Osteoblast (primary cell): ENCODE measurements around the gene SIMC1. TPM values are rescaled to one million over a fixed set of nuclear protein-coding genes. Genes with fewer than 3 reads are reported as not detected.
"Not testable (repeated sequence)": the region's sequence is repeated elsewhere in the genome, so short reads cannot be mapped to it uniquely, and the experiment has no call there.

ENCODE experiments used
- DNase-seq: peaks from one replicate; pipeline ENCODE4 v3.0.0; 2011; ENCODE audit warnings: low spot score, mixed read lengths; ENCODE audit not compliant: insufficient read length; ENCODE audit errors: missing footprints
- H2AFZ ChIP-seq: 2 replicates; pipeline ENCODE4 v1.6.0; 2011; ENCODE audit warnings: mild to moderate bottlenecking, low read length
- H3K27ac ChIP-seq: 2 replicates; pipeline ENCODE4 v1.5.1; 2011; ENCODE audit warnings: mild to moderate bottlenecking, low read depth, low read length, moderate library complexity
- H3K27me3 ChIP-seq: 2 replicates; pipeline ENCODE4 v1.6.0; 2012; ENCODE audit warnings: mild to moderate bottlenecking, control low read depth, inconsistent platforms, low read length, moderate library complexity; ENCODE audit not compliant: insufficient read depth
- H3K36me3 ChIP-seq: 2 replicates; pipeline ENCODE4 v1.5.1; 2011; ENCODE audit warnings: mild to moderate bottlenecking, low read length, control low read depth, moderate library complexity; ENCODE audit not compliant: insufficient read depth
- H3K4me1 ChIP-seq: 2 replicates; pipeline ENCODE4 v1.5.1; 2011; ENCODE audit warnings: mild to moderate bottlenecking, low read length, control low read depth, moderate library complexity; ENCODE audit not compliant: insufficient read depth
- H3K4me2 ChIP-seq: 2 replicates; pipeline ENCODE4 v1.6.0; 2011; ENCODE audit warnings: mild to moderate bottlenecking, low read length; ENCODE audit not compliant: insufficient read depth
- H3K4me3 ChIP-seq: fragments of 200-600 bp; sonication (generic); 3 replicates; pipeline ENCODE4 v1.5.1; 2012; ENCODE audit warnings: mild to moderate bottlenecking, low read length, inconsistent platforms; ENCODE audit not compliant: insufficient read depth
- H3K79me2 ChIP-seq: 2 replicates; pipeline ENCODE4 v1.6.0; 2012; ENCODE audit warnings: mild to moderate bottlenecking, low read length, control low read depth, inconsistent platforms; ENCODE audit not compliant: insufficient read depth
- H3K9me3 ChIP-seq: 2 replicates; pipeline ENCODE4 v1.5.1; 2011; ENCODE audit warnings: low read depth, low read length, control low read depth
- H4K20me1 ChIP-seq: 2 replicates; pipeline ENCODE4 v1.6.0; 2012; ENCODE audit warnings: mild to moderate bottlenecking, low read length, control low read depth; ENCODE audit not compliant: insufficient read depth
- total RNA-seq: library from RNA; depleted of rRNA; stranded (reverse); fragments of >200 nt; gene quantifications from 2 replicates; pipeline ENCODE4 v1.2.3, GENCODE V29; 2012

Gene SIMC1
- total RNA-seq, 1 donor: 5.1 TPM

DNA sequence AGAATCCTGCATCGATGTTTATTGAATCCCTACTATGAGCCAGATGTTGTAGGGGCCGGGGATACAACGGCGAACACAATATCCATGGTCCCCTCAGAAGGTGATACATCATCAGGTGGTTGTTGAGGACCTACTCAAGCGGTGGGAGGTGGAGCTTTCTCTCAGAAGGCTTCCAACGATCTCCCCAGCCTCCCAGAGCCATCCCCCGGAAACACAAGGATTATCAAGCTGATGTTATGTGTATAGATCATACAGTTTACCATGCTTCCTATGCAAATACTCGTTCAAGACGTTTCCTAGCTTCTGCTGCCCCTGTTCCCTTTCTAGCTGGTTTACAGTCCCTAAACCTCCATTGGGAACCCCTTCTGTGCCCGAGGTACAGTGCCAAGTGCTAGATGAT lies 1.1 kb downstream of the SIMC1 start:
- not testable (repeated sequence) for H3K4me1 ChIP-seq, H4K20me1 ChIP-seq

DNA sequence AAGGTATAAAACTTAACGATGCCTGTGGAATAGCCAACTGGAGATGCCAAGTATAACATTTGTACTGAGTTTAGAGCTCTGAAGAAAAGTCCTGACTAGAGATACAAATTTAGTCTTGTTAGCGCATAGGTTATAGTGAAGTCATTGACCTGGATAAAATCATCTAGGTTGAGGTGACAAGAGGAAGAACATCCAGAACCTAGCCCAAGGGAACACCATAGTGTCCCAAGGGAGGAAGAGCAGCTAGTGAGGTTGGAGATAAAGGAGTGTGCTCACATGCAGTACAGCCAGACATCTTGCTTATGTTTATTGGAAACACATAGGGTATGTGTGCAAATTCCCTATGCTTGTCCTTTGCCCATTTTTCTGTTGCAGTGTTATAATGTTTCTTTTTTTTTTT lies 6.1 kb downstream of the SIMC1 start:
- H3K79me2 ChIP-seq, H3K9me3 ChIP-seq, H2AFZ ChIP-seq, H4K20me1 ChIP-seq, H3K27me3 ChIP-seq, H3K4me3 ChIP-seq, H3K36me3 ChIP-seq, H3K4me2 ChIP-seq, H3K4me1 ChIP-seq, DNase-seq, H3K27ac ChIP-seq: not testable (repeated sequence)

More for the DNA sequence above, 1.1 kb downstream of the SIMC1 start:
- not testable (repeated sequence) for H3K9me3 ChIP-seq, H3K27me3 ChIP-seq, H3K27ac ChIP-seq, H3K4me2 ChIP-seq, H3K36me3 ChIP-seq, H3K4me3 ChIP-seq, H2AFZ ChIP-seq, H3K79me2 ChIP-seq, DNase-seq

DNA sequence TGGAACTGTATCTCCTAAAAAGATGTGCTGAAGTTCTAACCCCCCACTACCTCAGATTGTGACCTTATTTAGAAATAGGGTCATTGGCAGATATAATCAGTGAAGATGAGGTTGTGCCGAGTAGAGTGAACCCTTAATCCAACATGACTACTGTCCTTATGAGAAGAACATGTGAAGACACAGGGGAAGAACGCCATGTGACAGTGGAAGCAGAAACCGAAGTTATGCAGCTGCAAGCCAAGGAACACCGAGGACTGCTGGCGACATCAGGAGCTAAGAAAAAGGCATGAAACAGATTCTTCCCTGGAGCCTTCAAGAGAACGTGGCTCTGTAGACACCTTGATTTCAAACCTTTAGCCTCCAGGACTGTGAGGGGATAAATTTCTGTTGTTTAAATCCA lies 6.8 kb downstream of the SIMC1 start:
- H3K4me3 ChIP-seq, H3K27me3 ChIP-seq, H3K4me2 ChIP-seq, H3K27ac ChIP-seq, H2AFZ ChIP-seq, H3K9me3 ChIP-seq, DNase-seq, H3K79me2 ChIP-seq, H3K4me1 ChIP-seq, H3K36me3 ChIP-seq, H4K20me1 ChIP-seq: not testable (repeated sequence)

DNA sequence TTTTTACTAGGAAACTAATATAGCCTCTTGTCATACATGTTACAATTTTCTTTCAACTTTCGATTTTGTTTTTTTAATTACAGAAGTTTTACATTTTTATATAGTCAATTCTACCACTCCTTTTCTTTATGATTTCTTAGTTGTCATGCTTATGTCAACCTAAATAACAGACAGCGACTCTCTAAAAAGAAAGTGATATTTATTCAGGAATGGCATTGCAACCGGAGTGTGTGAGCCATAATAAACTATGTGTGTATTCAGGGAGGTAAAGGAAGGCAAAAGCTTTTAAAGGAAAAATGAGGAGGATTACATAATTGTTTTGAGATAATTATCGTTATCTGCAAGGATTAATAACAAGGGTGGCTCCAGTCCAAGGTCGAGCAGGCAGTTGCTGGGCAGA lies 7.3 kb downstream of the SIMC1 start:
- not testable (repeated sequence) for H4K20me1 ChIP-seq, H3K4me2 ChIP-seq, DNase-seq, H3K27ac ChIP-seq, H3K9me3 ChIP-seq, H3K4me3 ChIP-seq, H3K79me2 ChIP-seq, H2AFZ ChIP-seq, H3K27me3 ChIP-seq, H3K4me1 ChIP-seq, H3K36me3 ChIP-seq

DNA sequence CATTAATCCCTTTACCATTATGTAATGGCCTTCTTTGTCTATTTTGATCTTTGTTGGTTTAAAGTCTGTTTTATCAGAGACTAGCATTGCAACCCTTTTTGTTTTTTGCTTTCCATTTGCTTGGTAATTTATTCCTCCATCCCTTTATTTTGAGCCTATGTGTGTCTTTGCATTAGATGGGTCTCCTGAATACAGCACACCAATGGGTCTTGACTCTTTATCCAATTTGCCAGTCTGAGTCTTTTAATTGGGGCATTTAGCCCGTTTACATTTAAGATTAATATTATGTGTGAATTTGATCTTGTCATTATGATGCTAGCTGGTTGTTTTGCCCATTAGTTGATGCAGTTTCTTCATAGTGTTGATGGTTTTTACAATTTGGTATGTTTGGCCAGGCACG lies 12.5 kb downstream of the SIMC1 start:
- not testable (repeated sequence) for H2AFZ ChIP-seq, DNase-seq, H3K36me3 ChIP-seq, H3K9me3 ChIP-seq, H3K27me3 ChIP-seq, H4K20me1 ChIP-seq, H3K79me2 ChIP-seq, H3K4me2 ChIP-seq, H3K4me1 ChIP-seq, H3K27ac ChIP-seq, H3K4me3 ChIP-seq

DNA sequence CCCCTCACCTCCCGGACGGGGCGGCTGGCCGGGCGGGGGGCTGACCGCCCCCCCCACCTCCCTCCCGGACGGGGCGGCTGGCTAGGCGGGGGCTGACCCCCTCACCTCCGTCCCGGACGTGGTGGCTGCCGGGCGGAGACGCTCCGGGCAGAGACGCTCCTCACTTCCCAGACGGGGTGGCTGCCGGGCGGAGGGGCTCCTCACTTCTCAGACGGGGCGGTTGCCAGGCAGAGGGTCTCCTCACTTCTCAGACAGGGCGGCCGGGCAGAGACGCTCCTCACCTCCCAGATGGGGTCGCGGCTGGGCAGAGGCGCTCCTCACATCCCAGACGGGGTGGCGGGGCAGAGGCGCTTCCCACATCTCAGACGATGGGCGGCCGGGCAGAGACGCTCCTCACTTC lies 13.9 kb downstream of the SIMC1 start:
- not testable (repeated sequence) for H3K36me3 ChIP-seq, H3K4me2 ChIP-seq, H3K4me3 ChIP-seq, H2AFZ ChIP-seq, H3K4me1 ChIP-seq, H3K27me3 ChIP-seq, H3K9me3 ChIP-seq, H3K79me2 ChIP-seq, H3K27ac ChIP-seq, H4K20me1 ChIP-seq, DNase-seq

DNA sequence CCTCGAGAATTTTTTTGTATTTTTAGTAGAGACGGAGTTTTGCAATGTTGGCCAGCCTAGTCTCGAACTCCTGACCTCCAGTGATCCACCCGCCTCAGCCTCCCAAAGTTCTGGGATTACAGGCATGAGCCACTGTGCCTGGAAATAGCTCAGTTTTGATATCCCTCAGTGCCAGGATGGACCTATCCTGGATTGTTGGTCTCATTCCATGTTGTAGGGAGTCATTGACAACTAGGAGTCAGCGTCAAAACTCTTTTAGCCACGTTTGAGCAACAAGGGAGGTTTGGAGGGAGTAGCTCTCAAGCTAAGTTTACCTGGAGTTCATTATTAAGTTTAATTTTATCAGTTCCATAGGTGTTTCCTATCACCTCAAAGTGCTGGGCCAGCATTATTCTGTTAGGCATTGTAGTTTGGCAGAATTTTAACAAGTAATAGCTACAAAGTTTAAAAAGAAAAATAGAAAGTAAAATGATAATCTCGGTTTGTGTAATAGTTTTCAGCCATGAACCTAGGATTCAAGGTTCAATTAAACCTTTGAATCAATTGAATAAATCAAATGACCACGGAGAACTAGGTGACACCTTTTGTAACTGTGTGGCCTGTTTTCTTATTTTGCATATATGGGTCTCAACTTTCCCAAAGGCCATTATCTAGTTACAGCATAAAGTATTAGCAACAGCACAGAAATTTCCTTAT lies 15.3 kb downstream of the SIMC1 start:
- not testable (repeated sequence) for H3K4me3 ChIP-seq, H3K27me3 ChIP-seq, H3K9me3 ChIP-seq, H2AFZ ChIP-seq, H4K20me1 ChIP-seq, DNase-seq, H3K4me1 ChIP-seq, H3K27ac ChIP-seq, H3K4me2 ChIP-seq, H3K79me2 ChIP-seq, H3K36me3 ChIP-seq

DNA sequence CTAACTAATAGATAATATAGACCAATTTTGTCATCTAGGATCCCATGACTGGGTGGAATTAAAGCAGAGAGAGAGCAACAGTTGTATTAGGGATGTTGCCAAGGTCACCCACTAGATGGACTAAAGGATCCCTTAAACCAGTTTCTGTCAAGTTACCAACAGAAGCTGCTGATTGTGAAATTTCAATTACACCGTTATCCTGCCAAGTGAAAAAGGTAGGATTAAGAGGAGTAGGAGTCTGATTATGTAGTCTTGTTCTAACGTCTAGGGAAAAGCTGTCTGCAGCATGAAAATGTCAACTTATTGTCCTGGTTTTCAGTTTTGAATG lies 15.8 kb downstream of the SIMC1 start:
- not testable (repeated sequence) for H3K27ac ChIP-seq, H3K4me3 ChIP-seq, H3K27me3 ChIP-seq, H3K9me3 ChIP-seq, H3K4me1 ChIP-seq, DNase-seq, H3K36me3 ChIP-seq, H3K4me2 ChIP-seq, H4K20me1 ChIP-seq, H2AFZ ChIP-seq, H3K79me2 ChIP-seq

DNA sequence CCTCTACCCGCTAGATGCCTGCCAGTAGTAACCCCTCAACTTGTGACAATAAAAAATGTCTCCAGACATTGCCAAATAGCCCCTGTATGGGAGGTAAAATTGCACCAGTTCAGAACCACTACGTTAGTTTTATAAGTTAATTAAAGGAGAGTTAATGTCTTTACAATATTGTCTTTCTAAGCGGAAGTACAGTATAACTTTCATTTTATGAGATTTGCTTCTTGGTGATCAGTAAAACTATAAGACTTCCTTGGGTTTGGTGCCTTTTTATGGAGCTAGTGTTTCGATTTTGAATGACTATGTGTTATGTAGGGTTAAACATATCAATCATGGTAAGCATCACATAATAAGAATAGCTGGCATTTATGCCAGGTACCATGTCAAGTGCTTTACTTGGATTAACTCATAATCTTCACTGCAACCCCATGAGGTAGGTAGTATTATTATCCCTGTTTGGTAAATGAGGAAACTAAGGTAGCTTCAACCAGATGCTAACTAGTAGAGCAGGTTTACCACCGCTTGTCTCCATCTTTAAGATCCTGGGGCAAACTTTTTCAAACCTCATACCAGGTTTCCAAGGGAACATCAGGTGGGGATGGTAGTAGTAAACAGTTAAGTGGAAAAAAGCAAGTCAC lies 19.8 kb downstream of the SIMC1 start:
- H4K20me1 ChIP-seq, H3K4me3 ChIP-seq, H2AFZ ChIP-seq, DNase-seq, H3K79me2 ChIP-seq, H3K4me1 ChIP-seq, H3K27ac ChIP-seq, H3K27me3 ChIP-seq, H3K4me2 ChIP-seq, H3K9me3 ChIP-seq, H3K36me3 ChIP-seq: not testable (repeated sequence)
